BJ (cell line): ENCODE measurements around the gene ZBP1. TPM values are rescaled to one million over a fixed set of nuclear protein-coding genes. Genes with fewer than 3 reads are reported as not detected.

Experiments used
- CTCF ChIA-PET: fragments of 350-600 bp; formaldehyde crosslinking; extraction: SDS; loops from one replicate; lab custom pipeline; 2021; ENCODE audit warnings: antibody characterized with exemption, inconsistent platforms; lab: Yijun Ruan, JAX
- POLR2A ChIA-PET: fragments of 300-600 bp; sonication (Branson Sonifier 250); formaldehyde crosslinking; extraction: SDS; loops from one replicate; lab custom pipeline; 2021; ENCODE audit warnings: antibody characterized with exemption; lab: Charles Lee
- DNase-seq: peaks from one replicate; pipeline ENCODE4 v3.0.0-alpha.2; 2011; ENCODE audit warnings: low read depth
- H3K27me3 ChIP-seq: 2 replicates; pipeline ENCODE4 v1.6.0; 2011; ENCODE audit warnings: low read length; ENCODE audit not compliant: control insufficient read depth, insufficient read depth
- H3K36me3 ChIP-seq: 2 replicates; pipeline ENCODE4 v1.5.1; 2011; ENCODE audit warnings: low read length; ENCODE audit not compliant: control insufficient read depth, insufficient read depth
- H3K4me3 ChIP-seq: 2 replicates; pipeline ENCODE4 v1.5.1; 2011; ENCODE audit warnings: low read depth, mild to moderate bottlenecking, control low read depth, low read length
- polyA plus RNA-seq: library from polyadenylated mRNA; depleted of rRNA; stranded (reverse); fragments of >200 nt; gene quantifications from 2 replicates; pipeline ENCODE4 v1.2.3, GENCODE V29; 2011
- TF ChIP-seq, protein P1 (sequence below): IDR thresholded peaks from 2 replicates; pipeline ENCODE4 v1.5.1; 2011; ENCODE audit warnings: low read depth, mild to moderate bottlenecking, control low read depth, inconsistent platforms, low read length, moderate library complexity; ENCODE audit not compliant: insufficient read depth

The ZBP1 gene
- polyA plus RNA-seq, 1 experiment = not detected

GRCh38 chr20:57649617-57650015 lies 29.4 kb upstream of the ZBP1 start:
- no peaks in the 10 kb centered on the region for H3K27me3 ChIP-seq
- DNase-seq = no peak
- H3K36me3 ChIP-seq = no peaks in the 10 kb centered on the region; the same call in 1 of the 2 replicates
- TF ChIP-seq, protein P1, sequence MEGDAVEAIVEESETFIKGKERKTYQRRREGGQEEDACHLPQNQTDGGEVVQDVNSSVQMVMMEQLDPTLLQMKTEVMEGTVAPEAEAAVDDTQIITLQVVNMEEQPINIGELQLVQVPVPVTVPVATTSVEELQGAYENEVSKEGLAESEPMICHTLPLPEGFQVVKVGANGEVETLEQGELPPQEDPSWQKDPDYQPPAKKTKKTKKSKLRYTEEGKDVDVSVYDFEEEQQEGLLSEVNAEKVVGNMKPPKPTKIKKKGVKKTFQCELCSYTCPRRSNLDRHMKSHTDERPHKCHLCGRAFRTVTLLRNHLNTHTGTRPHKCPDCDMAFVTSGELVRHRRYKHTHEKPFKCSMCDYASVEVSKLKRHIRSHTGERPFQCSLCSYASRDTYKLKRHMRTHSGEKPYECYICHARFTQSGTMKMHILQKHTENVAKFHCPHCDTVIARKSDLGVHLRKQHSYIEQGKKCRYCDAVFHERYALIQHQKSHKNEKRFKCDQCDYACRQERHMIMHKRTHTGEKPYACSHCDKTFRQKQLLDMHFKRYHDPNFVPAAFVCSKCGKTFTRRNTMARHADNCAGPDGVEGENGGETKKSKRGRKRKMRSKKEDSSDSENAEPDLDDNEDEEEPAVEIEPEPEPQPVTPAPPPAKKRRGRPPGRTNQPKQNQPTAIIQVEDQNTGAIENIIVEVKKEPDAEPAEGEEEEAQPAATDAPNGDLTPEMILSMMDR = no peak
- POLR2A ChIA-PET = no interaction called here
- CTCF ChIA-PET = no interaction called here
- no peak overlapping the region for H3K4me3 ChIP-seq

DNA sequence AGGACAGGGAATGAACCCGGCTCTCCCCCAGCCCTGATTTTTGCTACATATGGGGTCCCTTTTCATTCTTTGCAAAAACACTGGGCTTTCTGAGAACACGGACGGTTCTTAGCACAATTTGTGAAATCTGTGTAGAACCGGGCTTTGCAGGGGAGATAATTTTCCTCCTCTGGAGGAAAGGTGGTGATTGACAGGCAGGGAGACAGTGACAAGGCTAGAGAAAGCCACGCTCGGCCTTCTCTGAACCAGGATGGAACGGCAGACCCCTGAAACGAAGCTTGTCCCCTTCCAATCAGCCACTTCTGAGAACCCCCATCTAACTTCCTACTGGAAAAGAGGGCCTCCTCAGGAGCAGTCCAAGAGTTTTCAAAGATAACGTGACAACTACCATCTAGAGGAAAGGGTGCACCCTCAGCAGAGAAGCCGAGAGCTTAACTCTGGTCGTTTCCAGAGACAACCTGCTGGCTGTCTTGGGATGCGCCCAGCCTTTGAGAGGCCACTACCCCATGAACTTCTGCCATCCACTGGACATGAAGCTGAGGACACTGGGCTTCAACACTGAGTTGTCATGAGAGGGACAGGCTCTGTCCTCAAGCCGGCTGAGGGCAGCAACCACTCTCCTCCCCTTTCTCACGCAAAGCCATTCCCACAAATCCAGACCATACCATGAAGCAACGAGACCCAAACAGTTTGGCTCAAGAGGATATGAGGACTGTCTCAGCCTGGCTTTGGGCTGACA lies 28.8 kb upstream of the ZBP1 start:
- Histone ChIP-seq H3K27me3 (no peaks in the 10 kb centered on the region), H3K36me3 (no peaks in the 10 kb centered on the region; the same call in 1 of the 2 replicates), H3K4me3 (no peak overlapping the region)
- DNase-seq = no peak
- TF ChIP-seq, protein P1 = no peak
- ChIA-PET CTCF (interaction anchor here (1.1 to 1.7 kb wide), 3 partner anchors 439 to 533 kb away, joined by 3 to 6 read pairs (median 5); no protein-coding TSS in a partner anchor), POLR2A (no interaction called here)

- ChIA-PET CTCF (interaction anchor here (0.7 to 1.7 kb wide), 4 partner anchors 439 to 561 kb away, joined by 3 to 6 read pairs (median 4); no protein-coding TSS in a partner anchor), POLR2A (no interaction called here)
- TF ChIP-seq, protein P1 = no peak
- no peaks in the 10 kb centered on the region; the same call in 1 of the 2 replicates for H3K36me3 ChIP-seq
- no peak overlapping the region for H3K4me3 ChIP-seq
- no peak for DNase-seq
- H3K27me3 ChIP-seq = no peaks in the 10 kb centered on the region
These were observed 27.9 kb upstream of the ZBP1 start for GRCh38 chr20:57647933-57648785.

- H3K4me3 ChIP-seq = no peak overlapping the region
- no peaks in the 10 kb centered on the region for H3K27me3 ChIP-seq
- TF ChIP-seq, protein P1 = no peak
- H3K36me3 ChIP-seq = no peaks in the 10 kb centered on the region; the same call in 1 of the 2 replicates
- ChIA-PET CTCF (interaction anchor here (1.1 to 1.7 kb wide), 3 partner anchors 440 to 535 kb away, joined by 3 to 6 read pairs (median 5); no protein-coding TSS in a partner anchor), POLR2A (no interaction called here)
- DNase-seq = no peak
These were observed 27.0 kb upstream of the ZBP1 start for GRCh38 chr20:57647006-57647932.
